ENCODE data around the gene PPP1R1B. TPM values are rescaled to one million over a fixed set of nuclear protein-coding genes. Genes with fewer than 3 reads are reported as not detected.

Gene PPP1R1B
- total and polyA plus RNA-seq, 2 donors (not counting 1 experiment from before 2014, with no cell fraction given) = not detected

DNA sequence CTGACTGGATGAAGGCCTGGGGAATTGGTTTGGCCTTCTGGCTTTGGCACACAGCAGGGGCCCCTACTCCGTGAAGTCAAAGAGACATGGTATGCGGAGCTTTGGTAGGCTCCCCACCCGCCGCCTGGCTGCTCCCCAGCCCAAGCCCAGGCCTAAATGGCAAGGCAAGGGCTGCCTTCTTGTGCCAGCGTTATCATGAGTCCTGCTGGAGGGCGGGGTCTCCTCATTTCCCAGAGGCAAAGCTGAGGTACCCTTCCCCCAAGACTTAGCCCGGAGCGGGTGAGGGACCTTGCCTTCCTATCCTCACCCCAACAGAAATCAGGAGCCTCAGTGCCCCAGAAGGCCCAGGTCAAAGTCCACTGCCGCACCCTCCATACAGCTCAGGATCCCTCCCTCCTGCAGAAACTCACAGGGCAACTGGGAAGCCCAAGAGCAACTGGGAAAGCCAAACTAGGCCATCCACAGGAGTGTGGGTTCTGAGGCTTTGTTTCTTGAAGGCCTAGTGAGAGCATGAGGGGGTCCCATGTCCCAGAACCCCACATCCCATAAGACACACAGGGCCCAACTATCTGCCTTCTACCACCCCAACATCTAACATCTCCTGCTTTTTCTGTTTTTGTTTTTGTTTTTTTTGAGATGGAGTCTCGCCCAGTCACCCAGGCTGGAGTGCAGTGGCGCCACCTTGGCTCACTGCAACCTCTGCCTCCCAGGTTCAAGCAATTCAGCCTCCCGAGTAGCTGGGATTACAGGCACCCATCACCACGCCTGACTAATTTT lies 51.8 kb downstream of the PPP1R1B start:
- H3K4me3 Mint-ChIP-seq = peak overlapping the region; percentile 79
- Histone ChIP-seq H3K27ac (ENCODE audit: low read length in 2 of 2) (peak overlapping the region; percentile 64 to 94), H3K4me2 (replicated peaks; ENCODE audit: low read depth, low read length, poor library complexity, severe bottlenecking) (peak overlapping the region; percentile 69)

More for the DNA sequence above, 51.8 kb downstream of the PPP1R1B start:
- Histone ChIP-seq H3K9me3 (ENCODE audit: control extremely low read depth in 1 of 3, control insufficient read depth in 2 of 3, insufficient read depth in 1 of 3, low read length in 2 of 3) (peaks cover 0 to 3% (median 0%) of the 10 kb centered on the region in 3 donors), H3K9ac (ENCODE audit: low read length) (no peak overlapping the region), H4K20me1 (ENCODE audit: control insufficient read depth, insufficient read depth, low read length, poor library complexity, severe bottlenecking) (no peaks in the 10 kb centered on the region), H3K36me3 (replicated peaks in 1 of 2; ENCODE audit: control extremely low read depth in 1 of 2, control insufficient read depth in 1 of 2, extremely low read depth in 1 of 2, insufficient read depth in 2 of 2, low read length in 1 of 2) (peaks cover 0 to 9% of the 10 kb centered on the region in 2 experiments), H2AFZ (ENCODE audit: insufficient read depth, low read depth, low read length, poor library complexity, severe bottlenecking) (peak overlapping the region; percentile 70), H3K27me3 (replicated peaks in 1 of 4; ENCODE audit: control extremely low read depth in 1 of 4, control insufficient read depth in 3 of 4, insufficient read depth in 4 of 4, low read length in 3 of 4) (no peaks in the 10 kb centered on the region), H3K79me2 (ENCODE audit: control insufficient read depth, insufficient read depth, low read length) (no peaks in the 10 kb centered on the region), H3K4me3 (ENCODE audit: control extremely low read depth in 1 of 5, extremely low read depth in 1 of 5, insufficient read depth in 1 of 5, low read depth in 2 of 5, low read length in 4 of 5) (no peak overlapping the region), H3K4me1 (ENCODE audit: control insufficient read depth in 2 of 2, insufficient read depth in 2 of 2, low read length in 2 of 2) (peaks cover 72 to 76% of the 10 kb centered on the region in 2 donors)
- Mint-ChIP-seq H3K27me3 (no peaks in the 10 kb centered on the region), H3K4me1 (peaks cover 70% of the 10 kb centered on the region), H3K9me3 (ENCODE audit: insufficient read depth) (no peaks in the 10 kb centered on the region), H3K27ac (peak overlapping the region; percentile 98)
- ATAC-seq (ENCODE audit: low read depth) (no peak), DNase-seq (no peak)
- ChIA-PET CTCF (interaction anchor here (0.6 to 7.6 kb wide), 9 partner anchors 8 to 1086 kb away, joined by 3 to 48 read pairs (median 4); partner anchors contain the start of genes PGAP3 and PNMT), POLR2A (interaction anchor here (1.2 to 3.6 kb wide), 3 partner anchors 8 to 12 kb away, joined by 6 to 11 read pairs (median 7); partner anchors contain the start of gene PGAP3)
- TF ChIP-seq, protein P1, sequence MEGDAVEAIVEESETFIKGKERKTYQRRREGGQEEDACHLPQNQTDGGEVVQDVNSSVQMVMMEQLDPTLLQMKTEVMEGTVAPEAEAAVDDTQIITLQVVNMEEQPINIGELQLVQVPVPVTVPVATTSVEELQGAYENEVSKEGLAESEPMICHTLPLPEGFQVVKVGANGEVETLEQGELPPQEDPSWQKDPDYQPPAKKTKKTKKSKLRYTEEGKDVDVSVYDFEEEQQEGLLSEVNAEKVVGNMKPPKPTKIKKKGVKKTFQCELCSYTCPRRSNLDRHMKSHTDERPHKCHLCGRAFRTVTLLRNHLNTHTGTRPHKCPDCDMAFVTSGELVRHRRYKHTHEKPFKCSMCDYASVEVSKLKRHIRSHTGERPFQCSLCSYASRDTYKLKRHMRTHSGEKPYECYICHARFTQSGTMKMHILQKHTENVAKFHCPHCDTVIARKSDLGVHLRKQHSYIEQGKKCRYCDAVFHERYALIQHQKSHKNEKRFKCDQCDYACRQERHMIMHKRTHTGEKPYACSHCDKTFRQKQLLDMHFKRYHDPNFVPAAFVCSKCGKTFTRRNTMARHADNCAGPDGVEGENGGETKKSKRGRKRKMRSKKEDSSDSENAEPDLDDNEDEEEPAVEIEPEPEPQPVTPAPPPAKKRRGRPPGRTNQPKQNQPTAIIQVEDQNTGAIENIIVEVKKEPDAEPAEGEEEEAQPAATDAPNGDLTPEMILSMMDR (IDR thresholded peaks at IDR 0.05) = no peak
- no peak for TF ChIP-seq EZH2 (IDR thresholded peaks at IDR 0.05; ENCODE audit: borderline replicate concordance, insufficient read depth, low read depth, low read length, poor library complexity, severe bottlenecking)
- intact Hi-C loops (cut with micrococcal nuclease) = loop anchor here (1.0 to 5.0 kb wide), 2 partner anchors 10 to 74 kb away; partner anchors contain the start of gene PGAP3
- WGBS (ENCODE audit: insufficient coverage) = 89% methylated on average over 12 of the region's 13 CpGs

All from B cell (primary cell).